GM03348 (cell line): ENCODE results near the gene BORCS6.
"Not testable (repeated sequence)": the region's sequence is repeated elsewhere in the genome, so short reads cannot be mapped to it uniquely, and the experiment has no call there.

ENCODE experiments used
- DNase-seq: peaks from one replicate; pipeline ENCODE4 v3.0.0; 2012; ENCODE audit warnings: low spot score

The BORCS6 gene

DNA sequence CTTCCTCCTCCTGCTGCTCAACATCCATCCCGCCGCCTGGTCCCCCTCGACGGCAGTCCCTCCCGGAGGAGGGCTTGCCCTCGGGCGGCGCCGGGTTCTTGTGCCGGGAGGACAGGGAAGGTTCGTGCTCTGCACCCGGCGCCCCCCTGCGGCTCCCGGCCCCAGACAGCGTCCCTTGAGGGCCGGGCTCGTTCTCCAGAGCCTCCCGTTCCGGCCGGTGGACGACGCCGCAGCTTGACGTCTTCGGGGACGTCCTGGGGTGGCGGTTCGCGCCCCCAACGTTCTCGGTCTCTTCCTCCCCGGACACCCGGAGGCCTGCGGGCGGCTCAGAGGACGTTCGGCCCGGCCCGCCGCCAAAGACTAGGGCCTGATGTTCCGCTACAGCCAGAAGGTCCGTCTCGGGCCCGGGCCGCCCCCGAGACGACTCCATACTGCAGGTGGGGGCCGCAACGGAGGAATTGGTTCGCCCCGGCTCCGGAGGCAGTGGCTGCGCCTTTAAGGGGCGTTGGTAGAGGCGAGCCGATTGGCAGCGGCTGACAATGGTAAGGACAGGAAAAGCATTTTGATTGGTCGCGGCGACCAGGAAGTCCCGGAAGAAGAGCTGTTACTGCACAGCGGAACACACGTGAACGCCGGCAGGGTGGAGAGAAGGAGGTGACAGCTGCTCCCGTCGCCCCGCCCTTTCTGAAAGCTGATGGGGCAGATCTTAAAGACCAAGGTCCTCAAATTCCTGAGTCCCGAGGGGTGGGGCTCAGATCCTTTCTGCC is at the start of gene BORCS6:
TSS of gene BORCS6 (minus strand) at position 470 of the 767 bp plus-strand sequence. CDS start at position 430, 40 bp downstream.
- DNase-seq = peak; percentile 97

DNA sequence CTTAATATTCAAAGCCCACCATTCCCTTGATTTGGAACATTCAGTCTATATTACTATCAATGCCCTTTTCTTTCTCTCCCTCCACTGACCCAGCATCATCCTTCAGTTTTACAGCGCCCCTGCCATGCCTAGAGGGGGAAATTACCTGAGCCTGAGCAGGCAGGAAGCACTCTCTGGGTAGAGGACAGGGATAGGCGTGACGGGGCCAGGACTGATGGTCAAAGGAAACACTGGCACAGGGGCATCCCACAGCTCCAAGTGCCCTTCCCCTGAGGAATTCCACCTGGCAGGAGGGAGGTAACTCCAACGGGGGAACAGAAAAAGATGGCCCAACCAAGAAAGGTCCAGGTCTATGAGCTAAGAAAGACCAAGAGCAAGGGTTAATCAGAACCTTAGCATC is 47.9 kb upstream of the BORCS6 start:
- no peak for DNase-seq

GRCh38 chr17:8237175-8237574 is 47.2 kb upstream of the BORCS6 start:
- DNase-seq = no peak

DNA sequence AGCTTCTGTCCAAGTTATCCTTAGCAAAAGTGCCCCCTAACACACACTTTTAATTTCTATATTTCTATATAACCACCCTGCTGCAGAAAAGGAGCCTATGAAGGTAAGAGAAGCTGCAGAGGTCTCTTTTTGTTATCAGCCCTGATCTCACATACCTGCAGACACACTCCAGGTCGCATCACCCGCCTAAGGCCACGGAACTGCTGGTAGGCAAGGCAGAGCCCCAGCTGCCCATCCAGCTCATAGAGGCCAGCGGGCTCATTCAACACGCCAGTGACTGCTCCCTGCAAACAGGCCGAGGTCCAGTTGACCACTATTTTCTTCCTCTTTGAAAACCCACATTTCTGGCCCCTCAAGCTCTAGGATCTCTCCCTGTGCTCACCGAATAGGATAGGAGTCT is 45.7 kb upstream of the BORCS6 start:
- no peak for DNase-seq

- no peak for DNase-seq
These were observed 44.6 kb upstream of the BORCS6 start for GRCh38 chr17:8234361-8235270.

DNA sequence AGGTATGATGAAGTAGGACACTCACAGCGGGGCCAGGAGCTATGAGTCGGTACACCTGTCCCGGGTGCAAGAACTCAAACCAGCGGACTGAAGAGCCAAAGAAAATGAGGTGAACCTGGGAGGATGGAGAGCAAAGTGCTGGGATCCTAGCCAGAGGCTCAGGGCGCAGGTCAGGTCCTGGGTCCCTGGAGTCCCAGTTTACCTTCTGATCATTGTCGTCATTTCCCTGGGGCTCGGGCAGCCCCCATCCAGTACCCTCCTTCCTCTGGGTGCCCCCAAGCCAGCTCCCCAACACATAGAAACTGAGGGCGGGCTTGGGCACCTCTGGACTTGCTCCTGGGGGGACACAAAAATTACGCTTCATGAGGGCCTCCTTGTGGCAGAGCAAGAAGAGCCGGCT is 41.7 kb upstream of the BORCS6 start:
- DNase-seq = no peak

DNA sequence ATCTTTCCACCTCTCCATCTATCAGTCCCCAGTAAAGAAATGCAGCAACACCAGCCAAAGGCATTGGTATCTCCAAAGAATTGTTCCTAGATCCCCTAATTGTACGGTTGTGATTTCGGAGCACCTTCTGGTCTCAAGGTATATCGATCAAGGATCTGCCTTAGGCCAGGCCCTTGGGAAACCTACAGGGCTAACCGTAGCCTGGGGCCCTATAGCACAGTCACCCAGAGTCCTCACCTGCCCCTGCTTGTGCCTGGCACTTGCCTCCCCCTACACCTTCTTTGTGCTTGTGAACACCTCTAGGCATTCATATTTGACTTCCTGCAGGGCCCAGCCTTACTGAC is 37.2 kb upstream of the BORCS6 start:
- DNase-seq = no peak

GRCh38 chr17:8226536-8227237 is 36.7 kb upstream of the BORCS6 start:
- peak; percentile 74 for DNase-seq

- peak; percentile 30 for DNase-seq
These were observed 36.0 kb upstream of the BORCS6 start for GRCh38 chr17:8225813-8226535.

DNA sequence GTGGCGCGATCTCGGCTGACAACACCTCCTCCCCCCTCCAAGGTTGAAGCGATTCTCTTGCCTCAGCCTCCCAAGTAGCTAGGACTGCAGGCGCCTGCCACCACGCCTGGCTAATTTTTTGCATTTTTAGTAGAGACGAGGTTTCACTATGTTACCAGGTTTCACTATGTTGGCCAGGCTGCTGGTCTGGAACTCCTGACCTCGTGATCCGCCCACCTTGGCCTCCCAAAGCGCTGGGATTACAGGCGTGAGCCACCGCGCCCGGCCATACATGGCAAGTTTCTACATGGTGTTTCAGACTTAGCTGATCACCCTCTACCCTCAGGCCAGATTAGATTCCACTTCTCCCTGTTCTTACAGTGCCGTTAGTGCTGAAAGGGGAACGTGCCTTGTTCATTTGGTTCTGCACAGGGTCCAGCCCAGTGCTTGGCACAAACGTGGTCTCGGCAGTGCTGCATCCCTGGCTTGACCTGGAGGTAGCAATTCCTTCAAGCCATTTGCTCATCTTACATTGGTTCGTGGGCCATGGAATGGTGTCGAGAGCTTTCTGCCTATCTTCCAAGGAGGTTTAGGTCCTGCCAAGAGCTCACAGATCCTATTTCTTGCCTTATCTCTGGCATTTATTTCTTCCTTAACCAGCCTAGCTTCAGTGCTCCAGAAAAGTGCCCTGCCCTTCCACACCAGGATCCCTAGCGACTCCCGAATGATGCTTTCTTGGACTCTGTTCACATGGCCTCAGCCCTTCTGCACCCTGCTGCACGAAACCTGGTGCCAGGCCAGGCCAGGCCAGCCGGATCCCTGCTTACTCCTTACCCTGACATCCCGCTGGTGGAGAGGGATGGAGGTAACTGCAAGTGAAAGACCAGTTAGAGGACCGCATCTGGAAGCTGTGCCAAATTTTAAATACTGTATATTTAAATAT is 35.2 kb upstream of the BORCS6 start:
- no peak for DNase-seq

- DNase-seq = peak; percentile 42
These were observed 33.6 kb upstream of the BORCS6 start for GRCh38 chr17:8223356-8224126.

DNA sequence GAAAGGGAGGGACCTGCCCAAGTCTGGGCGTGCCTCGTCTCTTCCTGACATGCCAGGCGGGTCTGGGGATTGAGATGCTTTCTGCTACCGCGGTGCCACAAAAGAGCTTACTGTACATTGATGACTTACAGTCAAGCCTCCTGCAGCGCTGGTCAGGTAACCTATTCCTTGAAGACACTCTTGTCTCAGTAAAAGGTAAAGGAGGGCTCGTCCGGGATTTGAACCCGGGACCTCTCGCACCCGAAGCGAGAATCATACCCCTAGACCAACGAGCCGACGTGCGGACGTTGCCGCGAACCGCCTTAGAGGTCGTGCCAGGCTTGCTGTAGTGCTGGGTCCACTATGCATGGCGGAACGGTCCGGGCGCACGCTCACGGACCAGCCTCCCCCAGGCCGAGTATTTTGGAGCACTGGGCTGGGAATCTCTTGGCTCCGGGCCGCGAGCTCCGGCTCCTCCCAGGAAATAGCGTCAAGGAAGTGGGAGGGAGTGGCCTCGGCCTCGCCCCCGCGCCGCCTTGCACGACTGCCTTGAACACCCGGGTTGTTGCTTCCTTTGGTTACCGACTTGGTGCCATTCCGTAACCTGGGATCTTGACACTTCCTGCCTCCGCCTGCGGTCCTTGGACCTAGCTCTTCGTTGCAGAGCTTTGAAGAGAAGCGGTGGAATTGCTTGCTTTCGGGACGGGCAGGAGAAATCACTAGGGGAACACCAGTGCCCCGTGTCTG is 32.8 kb upstream of the BORCS6 start:
- peak; percentile 90 for DNase-seq

- no peak for DNase-seq
These were observed 32.3 kb upstream of the BORCS6 start for GRCh38 chr17:8222380-8222629.

GRCh38 chr17:8221663-8222379 is 31.8 kb upstream of the BORCS6 start:
- DNase-seq = peak; percentile 60

- peak; percentile 72 for DNase-seq
These were observed 31.0 kb upstream of the BORCS6 start for GRCh38 chr17:8220783-8221662.

DNA sequence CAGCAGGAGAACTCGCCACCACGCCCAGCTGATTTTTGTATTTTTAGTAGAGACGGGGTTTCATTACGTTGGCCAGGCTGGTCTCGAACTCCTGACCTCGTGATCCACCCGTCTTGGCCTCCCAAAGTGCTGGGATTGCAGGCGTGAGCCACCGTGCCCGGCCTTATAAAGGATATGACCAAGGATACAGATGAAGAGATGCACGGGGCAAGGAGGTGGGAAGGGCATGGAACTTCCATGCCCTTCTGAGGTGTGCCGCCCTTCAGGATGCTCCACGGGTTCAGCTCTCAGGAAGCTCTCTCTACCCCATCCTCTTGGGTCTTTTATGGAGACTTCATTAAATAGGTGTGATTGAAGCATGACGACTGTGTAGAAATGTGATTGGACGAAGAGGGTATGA is 24.0 kb upstream of the BORCS6 start:
- not testable (repeated sequence) for DNase-seq

DNA sequence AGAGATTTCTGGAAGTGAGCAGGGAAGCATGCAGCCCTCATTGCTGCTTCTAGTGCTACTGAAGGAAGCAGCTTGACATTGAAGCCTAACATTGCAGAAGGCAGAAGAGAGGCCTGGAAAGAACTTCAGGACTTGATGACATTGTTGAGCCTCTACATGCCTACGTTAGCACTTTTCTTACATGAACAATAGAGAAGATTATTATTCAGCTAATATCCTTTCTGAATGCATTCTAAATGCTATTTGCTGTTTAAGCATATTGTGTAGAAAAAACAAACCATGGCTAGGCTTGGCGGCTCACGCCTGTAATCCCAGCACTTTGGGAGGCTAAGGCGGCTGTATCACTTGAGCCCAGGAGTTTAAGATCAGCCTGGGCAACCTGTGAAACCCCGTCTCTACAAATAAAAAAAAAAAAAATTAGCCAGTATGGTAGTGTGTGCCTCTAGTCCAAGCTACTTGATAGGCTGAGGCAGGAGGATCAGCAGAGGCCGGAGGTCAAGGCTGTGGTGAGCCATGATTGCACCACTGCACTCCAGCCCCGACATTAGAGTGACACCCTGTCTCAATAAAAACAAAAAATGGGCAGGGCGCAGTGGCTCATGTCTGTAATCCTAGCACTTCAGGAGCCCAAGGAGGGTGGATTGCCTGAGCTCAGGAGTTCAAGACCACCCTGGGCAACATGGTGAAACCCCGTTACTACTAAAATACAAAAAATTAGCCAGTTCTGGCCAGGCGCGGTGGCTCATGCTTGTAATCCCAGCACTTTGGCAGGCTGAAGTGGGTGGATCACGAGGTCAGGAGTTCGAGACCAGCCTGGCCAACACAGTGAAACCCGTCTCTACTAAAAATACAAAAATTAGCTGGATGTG is 22.6 kb upstream of the BORCS6 start:
- DNase-seq = no peak
